GM21526 (cell line): ENCODE results near the gene LITAFD.
"Not testable (repeated sequence)": the region's sequence is repeated elsewhere in the genome, so short reads cannot be mapped to it uniquely, and the experiment has no call there.

Experiments used
- ATAC-seq: cut with Tn5 transposase; IDR thresholded peaks from one replicate; pipeline ENCODE4 v1.9.1; 2021; ENCODE audit warnings: moderate library complexity; ENCODE audit not compliant: unreplicated experiment, low FRiP score

LITAFD gene

GRCh38 chr16:8869212-8869987 is 12.8 kb upstream of the LITAFD start:
- no peak for ATAC-seq

GRCh38 chr16:8869988-8870241 is 12.2 kb upstream of the LITAFD start:
- ATAC-seq, result not testable (repeated sequence)

GRCh38 chr16:8872071-8872470 is 10.1 kb upstream of the LITAFD start:
- ATAC-seq, result no peak

DNA sequence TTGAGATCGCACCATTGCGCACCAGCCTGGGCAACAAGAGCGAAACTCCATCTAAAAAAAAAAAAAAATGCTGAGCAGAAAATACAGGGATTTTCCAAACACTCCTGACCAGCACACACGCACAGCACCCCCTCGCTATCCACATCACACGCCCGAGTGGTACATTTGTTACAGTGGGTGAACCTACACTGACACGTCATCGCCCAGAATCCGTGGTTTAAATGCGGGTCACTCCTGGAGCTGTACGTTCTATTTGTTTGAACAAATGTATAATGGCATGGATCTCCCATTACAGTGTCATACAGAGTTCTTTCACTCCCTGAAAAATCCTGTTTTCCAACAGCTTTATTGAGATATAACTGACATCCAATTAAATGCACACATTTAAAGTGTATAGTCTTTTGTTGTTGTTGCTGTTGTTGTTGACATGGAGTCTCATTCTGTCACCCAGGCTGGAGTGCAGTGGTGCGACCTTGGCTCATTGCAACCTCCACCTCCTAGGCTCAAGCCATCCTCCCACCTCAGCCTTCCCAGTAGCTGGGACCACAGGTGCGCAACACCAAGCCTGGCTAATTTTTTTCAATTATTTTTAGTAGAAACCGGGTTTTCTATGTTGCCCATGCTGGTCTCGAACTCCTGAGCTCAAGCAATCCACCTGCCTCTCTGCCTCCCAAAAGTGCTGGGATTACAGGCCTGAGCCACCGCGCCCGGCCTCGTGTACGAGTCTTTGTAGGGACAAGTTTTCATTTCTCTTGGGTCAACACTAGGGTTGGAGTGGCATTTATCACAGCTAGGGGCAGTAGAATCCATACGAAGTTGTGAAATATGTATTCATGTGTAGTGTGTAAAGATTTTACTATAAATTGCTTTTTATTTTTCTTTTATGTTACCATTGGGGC is 8.9 kb upstream of the LITAFD start:
- no peak for ATAC-seq

DNA sequence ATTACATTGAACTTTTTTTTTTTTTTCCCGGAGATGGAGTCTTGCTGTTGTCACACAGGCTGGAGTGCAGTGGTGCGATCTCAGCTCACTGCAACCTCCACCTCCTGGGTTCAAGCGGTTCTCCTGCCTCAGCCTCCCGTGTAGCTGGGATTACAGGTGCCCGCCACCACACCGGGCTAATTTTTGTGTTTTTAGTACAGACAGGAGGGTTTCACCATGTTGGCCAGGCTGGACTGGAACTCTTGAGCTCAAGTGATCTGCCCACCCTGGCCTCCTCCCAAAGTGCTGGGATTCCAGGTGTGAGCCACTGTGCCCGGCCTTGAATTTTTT is 8.3 kb upstream of the LITAFD start:
- not testable (repeated sequence) for ATAC-seq

- no peak for ATAC-seq
Measured at GRCh38 chr16:8874388-8874787, 7.8 kb upstream of the LITAFD start.

GRCh38 chr16:8875317-8875716 is 6.8 kb upstream of the LITAFD start:
- not testable (repeated sequence) for ATAC-seq

- ATAC-seq, result no peak
Measured at GRCh38 chr16:8877894-8878522, 4.1 kb upstream of the LITAFD start.

GRCh38 chr16:8878523-8878911 is 3.6 kb upstream of the LITAFD start:
- no peak for ATAC-seq

GRCh38 chr16:8880839-8881510 is 1.2 kb upstream of the LITAFD start:
- no peak for ATAC-seq

GRCh38 chr16:8882725-8883377 is 700 bp downstream of the LITAFD start:
- no peak for ATAC-seq

DNA sequence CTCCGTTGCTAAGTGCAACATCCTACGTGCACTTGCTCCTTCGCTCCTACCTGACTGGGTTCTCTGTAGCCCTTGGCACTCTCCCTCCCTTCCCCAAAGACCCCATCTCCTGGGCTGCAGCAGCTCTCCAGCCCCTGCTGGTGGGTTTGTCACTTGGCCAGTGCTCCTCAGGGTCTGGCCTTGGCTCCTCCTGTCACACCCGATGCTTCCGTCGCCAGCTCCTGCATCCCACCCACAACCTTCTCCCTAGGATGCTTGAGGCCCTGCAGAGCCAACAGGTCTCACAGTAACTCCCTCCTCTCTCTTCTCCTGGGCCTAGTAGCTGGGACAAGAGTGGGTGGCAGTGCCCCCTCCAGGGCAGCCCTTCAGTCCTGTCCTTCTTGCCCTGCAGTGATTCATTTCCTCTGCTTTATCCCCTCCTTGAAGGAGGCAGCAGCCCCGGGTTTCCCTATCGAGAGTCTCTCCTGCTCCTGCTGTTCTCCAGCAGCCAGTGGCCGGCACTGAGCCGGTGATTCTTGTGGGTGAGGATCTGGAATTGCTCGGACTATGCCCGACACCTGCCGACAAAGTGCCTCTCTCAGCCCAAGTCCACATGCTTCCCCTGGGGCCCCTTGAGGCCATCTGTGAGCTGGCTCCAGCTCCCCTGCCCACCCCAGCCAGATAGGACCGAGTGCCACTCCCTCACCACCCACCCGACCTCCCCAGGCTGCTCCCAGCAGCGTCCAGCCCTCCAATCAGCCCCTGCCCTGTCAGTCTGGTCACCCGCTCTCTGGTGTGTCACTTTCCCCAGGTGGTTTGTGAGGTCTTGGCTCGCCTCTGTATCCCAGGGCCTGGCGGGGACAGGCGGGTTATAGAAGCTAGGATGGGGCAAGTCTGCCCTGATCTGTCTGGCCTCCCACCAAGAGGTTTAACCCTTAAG is 3.8 kb downstream of the LITAFD start:
- no peak for ATAC-seq

- no peak for ATAC-seq
Measured at GRCh38 chr16:8886593-8887430, 4.7 kb downstream of the LITAFD start.

- no peak for ATAC-seq
Measured at GRCh38 chr16:8887431-8887765, 5.2 kb downstream of the LITAFD start.

DNA sequence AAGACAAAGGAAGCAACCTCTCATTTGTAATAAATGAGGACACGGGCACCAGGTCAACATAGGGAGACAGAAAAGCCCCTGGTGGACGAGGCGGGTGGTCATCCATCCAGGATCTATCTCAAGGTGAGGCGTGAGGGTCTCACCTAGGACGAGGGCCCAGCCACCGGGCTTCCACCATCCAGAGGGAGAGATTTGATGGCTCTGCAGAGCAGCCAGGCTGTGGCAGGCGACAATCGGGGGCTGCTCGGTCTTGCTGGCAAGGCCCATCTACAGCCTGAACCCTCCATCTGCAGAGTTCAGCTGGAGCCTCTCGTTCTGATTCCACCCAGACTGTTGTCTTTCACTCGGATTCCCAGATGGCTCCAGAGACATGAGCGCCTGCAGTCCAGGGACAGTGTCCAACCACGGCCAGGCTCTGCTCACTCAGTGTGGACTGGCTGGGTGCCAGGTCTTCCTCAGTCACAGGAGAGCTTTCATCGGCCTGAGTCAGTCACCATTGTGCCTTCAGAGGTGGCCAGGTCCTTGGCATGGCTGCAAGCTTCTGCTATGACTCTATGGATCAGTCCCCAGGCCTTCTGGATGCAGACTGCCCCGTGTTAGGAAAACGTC is 5.9 kb downstream of the LITAFD start:
- no peak for ATAC-seq

DNA sequence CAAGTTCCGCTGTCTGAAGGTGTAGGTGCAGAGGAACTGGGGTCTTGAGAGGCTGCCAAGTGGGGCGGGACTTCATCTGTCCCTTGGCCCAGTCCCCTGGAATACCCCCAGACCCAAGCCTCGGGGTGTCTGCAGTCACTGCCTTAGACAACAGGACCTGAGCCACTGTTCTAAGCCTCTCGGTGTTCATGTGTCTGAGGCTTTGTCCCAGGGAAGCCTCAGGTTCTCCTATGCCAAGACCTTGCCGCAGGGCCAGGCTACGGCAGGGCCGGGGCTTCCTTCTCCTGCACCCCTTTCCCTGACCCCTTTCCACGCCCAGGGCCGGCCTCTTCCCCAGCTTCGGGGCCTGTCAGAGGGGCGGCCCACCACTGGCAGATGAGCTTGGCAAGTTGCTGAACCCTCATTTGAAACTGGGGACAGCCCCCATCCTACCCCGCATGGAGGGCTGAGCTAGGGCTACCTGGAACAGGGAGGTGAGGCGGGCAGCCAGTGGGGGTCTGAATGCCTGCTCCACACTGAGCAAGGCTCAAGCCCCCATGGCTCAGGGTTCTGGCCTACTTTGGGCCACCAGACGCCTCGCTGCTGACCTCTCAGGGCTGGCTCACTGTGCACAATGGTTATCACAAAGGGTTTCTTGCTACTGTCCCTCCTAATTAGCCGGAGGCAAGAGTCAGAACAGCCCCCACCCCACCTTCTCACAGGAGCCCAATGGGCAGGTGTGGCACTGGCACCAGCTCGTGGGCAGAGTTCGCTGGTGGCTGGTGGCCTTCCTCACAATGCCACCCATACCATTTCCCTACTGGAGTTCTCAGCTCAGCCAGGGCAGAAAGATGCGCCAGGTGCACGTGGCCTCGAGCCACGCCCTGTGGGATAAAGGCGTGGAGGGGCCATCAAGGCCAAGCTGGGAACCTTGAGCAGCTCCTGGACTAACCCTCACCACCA is 7.1 kb downstream of the LITAFD start:
- no peak for ATAC-seq

GRCh38 chr16:8889893-8890548 is 7.9 kb downstream of the LITAFD start:
- no peak for ATAC-seq
